Body of pancreas (tissue), 4 donors: Measurements from ENCODE around the gene TBC1D14. TPM values are rescaled to one million over a fixed set of nuclear protein-coding genes. Genes with fewer than 3 reads are reported as not detected.
"Not testable (repeated sequence)": the region's sequence is repeated elsewhere in the genome, so short reads cannot be mapped to it uniquely, and the experiment has no call there.

Experiments used
- ATAC-seq: fragments of 150-250 bp; one replicate; pipeline ENCODE4 v1.9.1; 2016
- DNase-seq, 4 donors: peaks; one replicate each; pipeline ENCODE4 v3.0.0-alpha.2; 2019
- H3K27ac ChIP-seq, 4 donors: fragments of 200-600 bp; sonication (generic); 1 replicate in 3 of 4; 2 replicates in 1 of 4; pipeline versions ENCODE4 v1.5.1 to v1.6.1; 2016 to 2019; ENCODE audit warnings: mild to moderate bottlenecking in 1 of 4, mixed read lengths in 1 of 4, moderate library complexity in 1 of 4
- H3K27me3 ChIP-seq, 2 donors: fragments of 200-600 bp; sonication (generic); one replicate each; pipeline ENCODE4 v1.6.0; 2016; ENCODE audit warnings: mild to moderate bottlenecking in 1 of 2
- H3K36me3 ChIP-seq, 2 donors: fragments of 200-600 bp; sonication (generic); replicated peaks in 1 of 2; 2 replicates each; pipeline ENCODE4 v1.5.1; 2016; ENCODE audit warnings: low read depth in 2 of 2; ENCODE audit not compliant: insufficient read depth in 1 of 2
- H3K4me1 ChIP-seq: fragments of 200-600 bp; sonication (generic); one replicate; pipeline ENCODE4 v1.6.0; 2016
- H3K4me3 ChIP-seq, 2 donors: fragments of 200-600 bp; sonication (generic); 1 replicate in 1 of 2; 2 replicates in 1 of 2; pipeline ENCODE4 v1.5.1; 2016 to 2019
- H3K9me3 ChIP-seq, 3 donors: fragments of 200-600 bp; sonication (generic); 1 replicate in 2 of 3; 2 replicates in 1 of 3; pipeline ENCODE4 v1.5.1; 2016
- POLR2A ChIP-seq, 3 donors: fragments of 450-650 bp; IDR thresholded peaks; one replicate each; pipeline ENCODE4 v1.6.1; 2016; ENCODE audit warnings: antibody characterized with exemption in 3 of 3, mild to moderate bottlenecking in 2 of 3
- WGBS, 2 donors: methylation state at CpG; one replicate each; pipeline ENCODE4 v1.1.5; 2017; 5-methylcytosine and 5-hydroxymethylcytosine counted together
- intact Hi-C: fragments of 100-400 bp; cut with DNase I; formaldehyde crosslinking; loops from one replicate; pipeline ENCODE4 v1.15.1; 2023
- total RNA-seq, 2 donors: library from RNA; depleted of rRNA; stranded (reverse); fragments of >200 nt; gene quantifications; one replicate each; pipeline ENCODE4 v1.1.0, GENCODE V29; 2016
- TF ChIP-seq, protein P1 (sequence below), 7 experiments: fragments of 450-650 bp in 4 of 7; fragments of 200-600 bp in 3 of 7; sonication (generic) in 3 of 7; IDR thresholded peaks; one replicate each; pipeline ENCODE4 v1.5.1; 2016 to 2019; ENCODE audit warnings: antibody characterized with exemption in 7 of 7

TBC1D14 gene
- total RNA-seq, 2 donors from 2014 or later, result 10.5 to 20.0 TPM

DNA sequence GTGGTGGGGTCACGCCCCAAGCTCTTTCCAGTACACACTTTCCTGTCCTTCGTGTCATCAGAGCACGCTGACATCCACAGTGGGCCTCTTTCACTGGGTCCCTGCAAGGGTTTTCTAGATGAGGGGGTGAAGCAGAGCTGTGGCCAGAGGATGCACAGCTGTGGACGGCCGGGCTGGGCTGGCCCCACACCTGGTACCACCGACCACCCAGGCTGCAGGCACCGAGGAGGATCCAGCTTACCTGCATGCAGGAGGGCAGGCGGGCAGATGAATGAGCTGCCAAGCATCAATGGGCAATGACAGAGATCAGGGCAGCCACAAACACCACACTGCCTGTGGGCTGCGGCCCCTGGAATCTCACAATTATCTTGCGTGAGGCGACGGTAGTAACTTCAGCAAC lies 167.7 kb downstream of the TBC1D14 start:
- H3K9me3 ChIP-seq, result no peaks in the 10 kb centered on the region
- H3K36me3 ChIP-seq, result no peaks in the 10 kb centered on the region
- ATAC-seq (no peak), DNase-seq (no peak)
- H3K4me1 ChIP-seq, result peaks cover 5% of the 10 kb centered on the region
- 93% methylated on average over 3 to 12 of the region's 12 CpGs for WGBS, 2 donors
- TF ChIP-seq, protein P1, sequence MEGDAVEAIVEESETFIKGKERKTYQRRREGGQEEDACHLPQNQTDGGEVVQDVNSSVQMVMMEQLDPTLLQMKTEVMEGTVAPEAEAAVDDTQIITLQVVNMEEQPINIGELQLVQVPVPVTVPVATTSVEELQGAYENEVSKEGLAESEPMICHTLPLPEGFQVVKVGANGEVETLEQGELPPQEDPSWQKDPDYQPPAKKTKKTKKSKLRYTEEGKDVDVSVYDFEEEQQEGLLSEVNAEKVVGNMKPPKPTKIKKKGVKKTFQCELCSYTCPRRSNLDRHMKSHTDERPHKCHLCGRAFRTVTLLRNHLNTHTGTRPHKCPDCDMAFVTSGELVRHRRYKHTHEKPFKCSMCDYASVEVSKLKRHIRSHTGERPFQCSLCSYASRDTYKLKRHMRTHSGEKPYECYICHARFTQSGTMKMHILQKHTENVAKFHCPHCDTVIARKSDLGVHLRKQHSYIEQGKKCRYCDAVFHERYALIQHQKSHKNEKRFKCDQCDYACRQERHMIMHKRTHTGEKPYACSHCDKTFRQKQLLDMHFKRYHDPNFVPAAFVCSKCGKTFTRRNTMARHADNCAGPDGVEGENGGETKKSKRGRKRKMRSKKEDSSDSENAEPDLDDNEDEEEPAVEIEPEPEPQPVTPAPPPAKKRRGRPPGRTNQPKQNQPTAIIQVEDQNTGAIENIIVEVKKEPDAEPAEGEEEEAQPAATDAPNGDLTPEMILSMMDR (IDR thresholded peaks at IDR 0.05), result no peak
- TF ChIP-seq POLR2A (IDR thresholded peaks at IDR 0.05), result no peak
- no peaks in the 10 kb centered on the region for H3K27me3 ChIP-seq
- intact Hi-C loops, result loop anchor here (10.0 kb wide), 1 partner anchor 103 kb away; no protein-coding TSS in a partner anchor
- no peak overlapping the region for H3K4me3 ChIP-seq
- H3K27ac ChIP-seq, result no peak overlapping the region

DNA sequence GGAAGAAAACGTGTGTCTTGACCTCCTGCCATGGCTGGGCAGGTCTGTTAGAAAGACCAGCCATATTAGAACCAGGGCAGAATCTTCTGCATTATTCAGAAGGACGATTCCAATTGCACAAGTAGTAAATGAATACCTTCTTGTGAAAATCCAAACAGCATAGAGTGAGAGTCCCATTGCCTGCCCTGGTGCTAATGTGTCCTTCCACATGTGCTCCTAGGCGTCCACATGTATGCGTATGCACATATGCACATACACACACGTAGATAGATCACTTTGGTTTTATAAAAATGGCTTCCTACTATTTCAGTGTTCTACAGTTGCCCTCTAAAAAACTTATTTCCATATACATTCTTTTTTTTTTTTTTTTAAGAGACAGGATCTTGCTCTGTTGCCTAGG lies 168.4 kb downstream of the TBC1D14 start:
- no peak for TF ChIP-seq POLR2A (IDR thresholded peaks at IDR 0.05)
- TF ChIP-seq, protein P1 (IDR thresholded peaks at IDR 0.05), result no peak
- 78% methylated on average over 5 of the region's 5 CpGs for WGBS, 2 donors
- Histone ChIP-seq H3K27me3 (no peaks in the 10 kb centered on the region), H3K4me1 (peaks cover 5% of the 10 kb centered on the region), H3K4me3 (no peak overlapping the region), H3K9me3 (no peaks in the 10 kb centered on the region), H3K27ac (no peak overlapping the region), H3K36me3 (no peaks in the 10 kb centered on the region)
- no peak for DNase-seq
- intact Hi-C loops, result loop anchor here (10.0 kb wide), 1 partner anchor 103 kb away; no protein-coding TSS in a partner anchor
- no peak for ATAC-seq

DNA sequence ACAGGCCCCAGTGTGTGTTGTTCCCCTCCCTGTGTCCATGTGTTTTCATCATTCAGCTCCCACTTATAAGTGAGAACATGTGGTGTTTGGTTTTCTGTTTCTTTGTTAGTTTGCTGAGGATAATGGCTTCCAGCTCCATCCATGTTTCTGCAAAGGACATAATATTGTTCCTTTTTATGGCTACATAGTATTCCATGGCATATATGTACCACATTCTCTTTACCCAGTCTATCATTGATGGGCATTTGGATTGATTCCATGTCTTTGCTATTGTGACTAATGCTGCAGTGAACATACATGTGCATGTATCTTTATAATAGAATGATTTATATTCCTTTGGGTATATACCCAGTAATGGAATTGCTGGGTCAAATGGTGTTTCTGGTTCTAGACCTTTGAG lies 169.9 kb downstream of the TBC1D14 start:
- ATAC-seq, H3K9me3 ChIP-seq, DNase-seq, H3K27me3 ChIP-seq, H3K36me3 ChIP-seq, H3K4me1 ChIP-seq, H3K27ac ChIP-seq, H3K4me3 ChIP-seq: not testable (repeated sequence)
- intact Hi-C loops, result loop anchor here (10.0 kb wide), 1 partner anchor 105 kb away; no protein-coding TSS in a partner anchor

DNA sequence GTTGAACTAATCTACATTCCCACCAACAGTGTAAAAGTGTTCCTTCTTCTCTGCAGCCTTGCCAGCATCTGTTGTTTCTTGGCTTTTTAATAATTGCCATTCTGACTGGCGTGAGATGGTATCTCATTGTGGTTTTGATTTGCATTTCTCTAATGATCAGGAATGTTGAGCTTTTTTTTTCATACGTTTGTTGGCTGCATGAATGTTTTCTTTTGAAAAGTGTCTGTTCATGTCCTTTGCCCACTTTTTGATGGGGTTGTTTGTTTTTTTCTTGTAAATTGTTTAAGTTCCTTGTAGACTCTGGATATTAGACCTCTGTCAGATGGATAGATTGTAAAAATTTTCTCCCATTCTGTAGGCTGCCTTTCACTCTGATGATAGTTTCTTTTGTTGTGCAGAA lies 170.3 kb downstream of the TBC1D14 start:
- DNase-seq, ATAC-seq, H3K4me1 ChIP-seq, H3K27me3 ChIP-seq, H3K4me3 ChIP-seq, H3K9me3 ChIP-seq, H3K36me3 ChIP-seq, H3K27ac ChIP-seq: not testable (repeated sequence)
- intact Hi-C loops, result loop anchor here (10.0 kb wide), 1 partner anchor 105 kb away; no protein-coding TSS in a partner anchor
- WGBS, 2 donors, result 88% methylated on average over 2 of the region's 2 CpGs

Other genes starting within 250 kb of the TBC1D14 start
- 1 to 10 TPM in 1 of 2 donors, not detected in 1; 1.0 TPM for gene S100P, start 215.9 kb upstream of the TBC1D14 start, total RNA-seq
- gene MRFAP1L1, start 200.0 kb upstream of the TBC1D14 start, total RNA-seq, result 10 to 100 TPM; 34.3 to 44.1 TPM
- 10 to 100 TPM; 16.5 to 17.1 TPM for gene BLOC1S4, start 193.7 kb upstream of the TBC1D14 start, total RNA-seq
- gene KIAA0232, start 127.1 kb upstream of the TBC1D14 start, total RNA-seq, result 10 to 100 TPM in 1 of 2 donors, 1 to 10 TPM in 1; 9.6 to 15.0 TPM
- gene TADA2B, start 133.5 kb downstream of the TBC1D14 start, total RNA-seq, result 10 to 100 TPM; 18.1 to 20.0 TPM
- gene GRPEL1, start 158.2 kb downstream of the TBC1D14 start, total RNA-seq, result 10 to 100 TPM in 1 of 2 donors, 1 to 10 TPM in 1; 6.6 to 10.6 TPM